NT2/D1 (cell line): ENCODE data around the gene FAM47E.

Experiments
- SUZ12 ChIP-seq: IDR thresholded peaks from 2 replicates; pipeline ENCODE4 v1.6.1; 2011; ENCODE audit not compliant: insufficient read length, insufficient read depth; ENCODE audit errors: extremely low read depth
- YY1 ChIP-seq: IDR thresholded peaks from 2 replicates; pipeline ENCODE4 v1.6.1; 2011; ENCODE audit not compliant: insufficient read length, insufficient read depth
- ZNF274 ChIP-seq: IDR thresholded peaks from 2 replicates; pipeline ENCODE4 v1.6.1; 2011; ENCODE audit warnings: mild to moderate bottlenecking, low read depth, low read length

- TF ChIP-seq SUZ12 (no peak), ZNF274 (no peak), YY1 (no peak)
Measured at GRCh38 chr4:76215077-76215476, 36.4 kb upstream of the FAM47E start.
